ENCODE results near the gene FCHSD2.

DNA sequence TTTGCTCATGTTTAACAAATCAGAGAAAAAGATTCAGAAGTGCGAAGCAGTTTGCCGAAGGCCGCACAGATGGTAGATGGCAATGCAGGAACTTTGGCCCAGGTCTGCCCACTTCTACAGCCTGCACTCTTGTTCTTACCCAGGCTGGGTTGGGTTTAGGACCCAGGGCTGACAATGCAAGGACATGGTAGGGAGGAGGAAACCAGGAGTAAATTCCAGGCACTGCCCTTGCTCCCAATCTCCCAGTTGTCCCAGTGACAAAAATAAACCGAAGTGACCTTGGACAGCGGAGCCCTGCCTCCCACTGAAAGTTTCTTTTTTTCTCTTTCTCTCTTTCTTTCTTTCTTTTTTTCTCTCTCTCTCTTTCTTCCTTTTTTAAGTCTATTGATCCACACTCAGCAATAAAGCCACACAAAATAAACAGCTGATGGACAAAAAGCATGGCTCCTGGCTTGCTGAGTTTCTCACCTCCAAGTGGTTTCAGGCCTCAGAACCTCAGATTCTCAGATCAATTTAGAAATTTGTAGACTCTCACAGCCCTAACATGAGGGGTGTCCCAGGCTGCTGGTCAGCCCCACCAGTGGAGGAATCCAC lies 33.5 kb upstream of the FCHSD2 start:
- TF ChIP-seq, protein P1, sequence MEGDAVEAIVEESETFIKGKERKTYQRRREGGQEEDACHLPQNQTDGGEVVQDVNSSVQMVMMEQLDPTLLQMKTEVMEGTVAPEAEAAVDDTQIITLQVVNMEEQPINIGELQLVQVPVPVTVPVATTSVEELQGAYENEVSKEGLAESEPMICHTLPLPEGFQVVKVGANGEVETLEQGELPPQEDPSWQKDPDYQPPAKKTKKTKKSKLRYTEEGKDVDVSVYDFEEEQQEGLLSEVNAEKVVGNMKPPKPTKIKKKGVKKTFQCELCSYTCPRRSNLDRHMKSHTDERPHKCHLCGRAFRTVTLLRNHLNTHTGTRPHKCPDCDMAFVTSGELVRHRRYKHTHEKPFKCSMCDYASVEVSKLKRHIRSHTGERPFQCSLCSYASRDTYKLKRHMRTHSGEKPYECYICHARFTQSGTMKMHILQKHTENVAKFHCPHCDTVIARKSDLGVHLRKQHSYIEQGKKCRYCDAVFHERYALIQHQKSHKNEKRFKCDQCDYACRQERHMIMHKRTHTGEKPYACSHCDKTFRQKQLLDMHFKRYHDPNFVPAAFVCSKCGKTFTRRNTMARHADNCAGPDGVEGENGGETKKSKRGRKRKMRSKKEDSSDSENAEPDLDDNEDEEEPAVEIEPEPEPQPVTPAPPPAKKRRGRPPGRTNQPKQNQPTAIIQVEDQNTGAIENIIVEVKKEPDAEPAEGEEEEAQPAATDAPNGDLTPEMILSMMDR (conservative IDR thresholded peaks at IDR 0.05 in 1 of 2, IDR thresholded peaks at IDR 0.05 in 1 of 2; ENCODE audit: low read depth in 1 of 2, low read length in 2 of 2): no peak
- TF ChIP-seq EZH2 (IDR thresholded peaks at IDR 0.05; ENCODE audit: low read length, missing control alignments): no peak
